ENCODE data around the gene ACACA. TPM values are rescaled to one million over a fixed set of nuclear protein-coding genes. Genes with fewer than 3 reads are reported as not detected.

Gene ACACA
- total and polyA plus RNA-seq, 2 donors (not counting 3 experiments of a cell fraction or from before 2014, with no cell fraction given) = 55.3 to 124 TPM

DNA sequence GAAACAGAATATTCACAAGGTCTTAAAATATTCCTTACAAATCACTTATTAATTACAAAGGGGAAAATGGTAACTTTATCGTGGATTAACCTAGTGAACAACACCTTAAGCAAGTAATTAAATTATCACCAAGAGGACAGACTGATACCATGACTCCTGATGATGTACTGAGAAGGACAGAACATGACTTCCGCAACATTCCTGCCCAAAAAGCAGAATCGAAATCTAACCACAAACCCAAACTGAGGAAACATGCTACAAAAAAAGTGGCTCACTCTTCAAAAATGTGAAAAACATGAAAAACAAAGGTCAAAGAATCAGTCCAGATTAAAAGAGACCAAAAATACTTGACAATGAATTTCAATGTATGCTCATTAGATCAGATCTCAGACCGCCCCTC lies 306.4 kb downstream of the ACACA start:
- no peak overlapping the region for H3K4me2 ChIP-seq (ENCODE audit: insufficient read depth, low read length)
- H2AFZ ChIP-seq (ENCODE audit: low read depth, low read length) = no peak overlapping the region
- FAIRE-seq (no peak), DNase-seq (ENCODE audit: low read depth, low spot score) (no peak)
- H4K20me1 ChIP-seq (replicated peaks; ENCODE audit: control insufficient read depth, extremely low read depth, insufficient read depth, low read length) = no peaks in the 10 kb centered on the region
- no TSS peak for BruUV-seq (replicated peaks)
- no peaks in the 10 kb centered on the region for H3K9me1 ChIP-seq (replicated peaks; ENCODE audit: control insufficient read depth, extremely low read depth, insufficient read depth, low read length)
- TF ChIP-seq MYC (IDR thresholded peaks at IDR 0.05; ENCODE audit: low read depth, low read length) = no peak
- no peak for TF ChIP-seq GATA2 (IDR thresholded peaks at IDR 0.05; ENCODE audit: insufficient read depth, insufficient read length, low read depth, low read length)
- TF ChIP-seq JUN (IDR thresholded peaks at IDR 0.05; ENCODE audit: borderline replicate concordance, insufficient read depth, insufficient read length, low read depth) = no peak
- H3K36me3 ChIP-seq (ENCODE audit: control insufficient read depth in 2 of 2, extremely low read depth in 1 of 2, insufficient read depth in 2 of 2, low read length in 2 of 2) = peaks cover 27% of the 10 kb centered on the region in 2 experiments
- no peaks in the 10 kb centered on the region for H3K4me1 ChIP-seq (ENCODE audit: control insufficient read depth, extremely low read depth, insufficient read depth, low read length)
- POLR2A ChIA-PET = no interaction called here
- CTCF ChIA-PET = interaction anchor here (0.6 kb wide), 1 partner anchor 334 kb away, joined by 3 read pairs; no protein-coding TSS in a partner anchor
- no peaks in the 10 kb centered on the region for H3K9me3 ChIP-seq (replicated peaks; ENCODE audit: control insufficient read depth, insufficient read depth, low read length)
- H3K79me2 ChIP-seq (ENCODE audit: control insufficient read depth, insufficient read depth, low read length) = no peaks in the 10 kb centered on the region
- H3K27ac ChIP-seq (ENCODE audit: insufficient read depth, low read depth, low read length) = no peak overlapping the region
- no peak overlapping the region for H3K9ac ChIP-seq (replicated peaks; ENCODE audit: extremely low read depth, insufficient read depth, low read length)
- H3K27me3 ChIP-seq (ENCODE audit: control insufficient read depth in 2 of 2, insufficient read depth in 2 of 2, low read length in 2 of 2) = no peaks in the 10 kb centered on the region
- intact Hi-C loops (cut with micrococcal nuclease) (no loop called here), dilution Hi-C loops (cut with MboI; ENCODE audit: extremely low pct_ligation_motif_present, low sequenced_read_pairs) (no loop called here)
- H3K4me3 ChIP-seq (replicated peaks in 1 of 3; ENCODE audit: insufficient read depth in 1 of 3, low read depth in 1 of 3, low read length in 3 of 3) = no peak overlapping the region

DNA sequence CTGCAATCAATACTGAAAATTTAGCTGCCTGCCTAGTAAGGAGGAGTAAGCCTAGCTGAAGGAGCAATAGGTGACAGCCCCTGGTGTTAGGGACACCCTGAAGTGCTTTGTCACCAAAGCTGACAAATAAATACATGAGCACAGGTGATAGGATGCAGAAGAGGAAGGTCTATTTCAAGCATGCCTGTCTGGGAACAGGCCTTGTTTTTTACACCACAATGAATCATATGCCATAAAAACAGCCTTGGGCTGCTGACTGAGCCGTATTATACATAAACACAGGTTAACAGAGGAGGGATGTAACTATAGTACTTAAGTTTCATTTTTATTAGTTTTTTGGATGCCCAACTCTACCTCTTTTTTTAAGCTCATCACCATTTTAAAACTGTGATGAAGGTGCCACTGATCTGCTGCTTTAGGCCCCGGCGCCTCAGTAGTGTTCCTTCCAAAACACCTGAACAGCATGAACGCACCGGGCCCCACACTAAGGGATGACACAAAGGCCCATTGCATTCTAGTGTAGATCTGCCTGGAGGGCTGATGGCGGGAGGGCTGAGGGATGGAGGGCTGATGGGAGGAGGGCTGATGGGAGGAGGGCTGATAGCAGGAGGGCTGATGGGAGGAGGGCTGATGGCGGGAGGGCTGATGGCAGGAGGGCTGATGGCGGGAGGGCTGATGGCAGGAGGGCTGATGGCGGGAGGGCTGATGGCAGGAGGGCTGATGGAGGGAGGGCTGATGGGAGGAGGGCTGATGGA lies 307.5 kb downstream of the ACACA start:
- dilution Hi-C loops (cut with MboI; ENCODE audit: extremely low pct_ligation_motif_present, low sequenced_read_pairs) = no loop called here
- CTCF ChIA-PET = no interaction called here
- no peak overlapping the region for H3K4me2 ChIP-seq (ENCODE audit: insufficient read depth, low read length)
- DNase-seq (ENCODE audit: low read depth, low spot score) (no peak), FAIRE-seq (no peak)
- H2AFZ ChIP-seq (ENCODE audit: low read depth, low read length) = no peak overlapping the region
- no peaks in the 10 kb centered on the region for H3K9me1 ChIP-seq (replicated peaks; ENCODE audit: control insufficient read depth, extremely low read depth, insufficient read depth, low read length)
- peaks cover 21 to 30% of the 10 kb centered on the region in 2 experiments for H3K36me3 ChIP-seq (ENCODE audit: control insufficient read depth in 2 of 2, extremely low read depth in 1 of 2, insufficient read depth in 2 of 2, low read length in 2 of 2)
- no peaks in the 10 kb centered on the region for H3K79me2 ChIP-seq (ENCODE audit: control insufficient read depth, insufficient read depth, low read length)
- no peaks in the 10 kb centered on the region for H3K27me3 ChIP-seq (ENCODE audit: control insufficient read depth in 2 of 2, insufficient read depth in 2 of 2, low read length in 2 of 2)
- intact Hi-C loops (cut with micrococcal nuclease) = no loop called here
- H3K9ac ChIP-seq (replicated peaks; ENCODE audit: extremely low read depth, insufficient read depth, low read length) = no peak overlapping the region
- H3K4me3 ChIP-seq (replicated peaks in 1 of 3; ENCODE audit: insufficient read depth in 1 of 3, low read depth in 1 of 3, low read length in 3 of 3) = no peak overlapping the region
- H4K20me1 ChIP-seq (replicated peaks; ENCODE audit: control insufficient read depth, extremely low read depth, insufficient read depth, low read length) = no peaks in the 10 kb centered on the region
- POLR2A ChIA-PET = no interaction called here
- no peak for TF ChIP-seq MYC (IDR thresholded peaks at IDR 0.05; ENCODE audit: low read depth, low read length)
- no peak for TF ChIP-seq POLR2AphosphoS5 (IDR thresholded peaks at IDR 0.05; ENCODE audit: insufficient read depth, low read depth, low read length)
- TF ChIP-seq, protein P1, sequence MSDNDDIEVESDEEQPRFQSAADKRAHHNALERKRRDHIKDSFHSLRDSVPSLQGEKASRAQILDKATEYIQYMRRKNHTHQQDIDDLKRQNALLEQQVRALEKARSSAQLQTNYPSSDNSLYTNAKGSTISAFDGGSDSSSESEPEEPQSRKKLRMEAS (IDR thresholded peaks at IDR 0.05; ENCODE audit: insufficient read depth, insufficient read length) = no peak
- TF ChIP-seq FOS (IDR thresholded peaks at IDR 0.05; ENCODE audit: borderline replicate concordance, insufficient read depth, low read length) = no peak
- no peak for TF ChIP-seq EZH2 (IDR thresholded peaks at IDR 0.05; ENCODE audit: borderline replicate concordance, low read depth, low read length, severe bottlenecking)
- TF ChIP-seq POLR2A (IDR thresholded peaks at IDR 0.05; ENCODE audit: low read depth, low read length) = no peak
- no peak for TF ChIP-seq GATA2 (IDR thresholded peaks at IDR 0.05; ENCODE audit: insufficient read depth, insufficient read length, low read depth, low read length)
- TF ChIP-seq, protein P2, sequence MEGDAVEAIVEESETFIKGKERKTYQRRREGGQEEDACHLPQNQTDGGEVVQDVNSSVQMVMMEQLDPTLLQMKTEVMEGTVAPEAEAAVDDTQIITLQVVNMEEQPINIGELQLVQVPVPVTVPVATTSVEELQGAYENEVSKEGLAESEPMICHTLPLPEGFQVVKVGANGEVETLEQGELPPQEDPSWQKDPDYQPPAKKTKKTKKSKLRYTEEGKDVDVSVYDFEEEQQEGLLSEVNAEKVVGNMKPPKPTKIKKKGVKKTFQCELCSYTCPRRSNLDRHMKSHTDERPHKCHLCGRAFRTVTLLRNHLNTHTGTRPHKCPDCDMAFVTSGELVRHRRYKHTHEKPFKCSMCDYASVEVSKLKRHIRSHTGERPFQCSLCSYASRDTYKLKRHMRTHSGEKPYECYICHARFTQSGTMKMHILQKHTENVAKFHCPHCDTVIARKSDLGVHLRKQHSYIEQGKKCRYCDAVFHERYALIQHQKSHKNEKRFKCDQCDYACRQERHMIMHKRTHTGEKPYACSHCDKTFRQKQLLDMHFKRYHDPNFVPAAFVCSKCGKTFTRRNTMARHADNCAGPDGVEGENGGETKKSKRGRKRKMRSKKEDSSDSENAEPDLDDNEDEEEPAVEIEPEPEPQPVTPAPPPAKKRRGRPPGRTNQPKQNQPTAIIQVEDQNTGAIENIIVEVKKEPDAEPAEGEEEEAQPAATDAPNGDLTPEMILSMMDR (IDR thresholded peaks at IDR 0.05; ENCODE audit: extremely low read depth in 1 of 2, insufficient read depth in 1 of 2, low read depth in 1 of 2, low read length in 2 of 2) = no peak
- TF ChIP-seq JUN (IDR thresholded peaks at IDR 0.05; ENCODE audit: borderline replicate concordance, insufficient read depth, insufficient read length, low read depth) = no peak
- no TSS peak for BruUV-seq (replicated peaks)
- H3K27ac ChIP-seq (ENCODE audit: insufficient read depth, low read depth, low read length) = no peak overlapping the region
- H3K4me1 ChIP-seq (ENCODE audit: control insufficient read depth, extremely low read depth, insufficient read depth, low read length) = no peaks in the 10 kb centered on the region
- no peaks in the 10 kb centered on the region for H3K9me3 ChIP-seq (replicated peaks; ENCODE audit: control insufficient read depth, insufficient read depth, low read length)

Measured in endothelial cell of umbilical vein (primary cell).